SK-N-SH (cell line): Measurements from ENCODE around the gene SLX1A.

Experiments
- TCF12 ChIP-seq: IDR thresholded peaks from 2 replicates; pipeline ENCODE4 v1.4.0; 2012
- TF ChIP-seq, protein P1 (sequence below): fragments of 200-600 bp; sonication (generic); IDR thresholded peaks from 2 replicates; pipeline ENCODE4 v1.6.1; 2017; ENCODE audit warnings: antibody characterized with exemption, mild to moderate bottlenecking, moderate library complexity

DNA sequence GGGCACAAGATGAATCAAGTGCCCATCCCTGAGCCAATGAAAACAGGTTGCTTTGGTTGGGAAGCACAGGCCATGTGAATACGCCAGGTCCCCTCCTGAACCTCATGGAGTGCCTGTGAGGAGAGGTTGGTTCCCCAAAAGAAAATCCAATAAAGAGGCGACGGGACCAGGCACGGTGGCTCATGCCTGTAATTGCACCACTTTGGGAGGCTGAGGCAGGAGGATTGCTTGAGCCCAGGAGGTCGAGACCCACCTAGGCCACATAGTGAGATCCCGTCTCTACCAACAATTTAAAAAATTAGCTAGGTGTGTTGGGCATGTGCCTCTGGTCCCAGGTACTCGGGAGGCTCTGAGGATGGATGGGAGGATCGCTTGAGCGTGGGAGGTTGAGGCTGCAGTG, 13.7 kb upstream of the SLX1A start:
- TF ChIP-seq TCF12 = no peak
- TF ChIP-seq, protein P1, sequence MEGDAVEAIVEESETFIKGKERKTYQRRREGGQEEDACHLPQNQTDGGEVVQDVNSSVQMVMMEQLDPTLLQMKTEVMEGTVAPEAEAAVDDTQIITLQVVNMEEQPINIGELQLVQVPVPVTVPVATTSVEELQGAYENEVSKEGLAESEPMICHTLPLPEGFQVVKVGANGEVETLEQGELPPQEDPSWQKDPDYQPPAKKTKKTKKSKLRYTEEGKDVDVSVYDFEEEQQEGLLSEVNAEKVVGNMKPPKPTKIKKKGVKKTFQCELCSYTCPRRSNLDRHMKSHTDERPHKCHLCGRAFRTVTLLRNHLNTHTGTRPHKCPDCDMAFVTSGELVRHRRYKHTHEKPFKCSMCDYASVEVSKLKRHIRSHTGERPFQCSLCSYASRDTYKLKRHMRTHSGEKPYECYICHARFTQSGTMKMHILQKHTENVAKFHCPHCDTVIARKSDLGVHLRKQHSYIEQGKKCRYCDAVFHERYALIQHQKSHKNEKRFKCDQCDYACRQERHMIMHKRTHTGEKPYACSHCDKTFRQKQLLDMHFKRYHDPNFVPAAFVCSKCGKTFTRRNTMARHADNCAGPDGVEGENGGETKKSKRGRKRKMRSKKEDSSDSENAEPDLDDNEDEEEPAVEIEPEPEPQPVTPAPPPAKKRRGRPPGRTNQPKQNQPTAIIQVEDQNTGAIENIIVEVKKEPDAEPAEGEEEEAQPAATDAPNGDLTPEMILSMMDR = no peak
